Measurements from ENCODE around the gene RUNX1.
"Not testable (repeated sequence)": the region's sequence is repeated elsewhere in the genome, so short reads cannot be mapped to it uniquely, and the experiment has no call there.

The RUNX1 gene

DNA sequence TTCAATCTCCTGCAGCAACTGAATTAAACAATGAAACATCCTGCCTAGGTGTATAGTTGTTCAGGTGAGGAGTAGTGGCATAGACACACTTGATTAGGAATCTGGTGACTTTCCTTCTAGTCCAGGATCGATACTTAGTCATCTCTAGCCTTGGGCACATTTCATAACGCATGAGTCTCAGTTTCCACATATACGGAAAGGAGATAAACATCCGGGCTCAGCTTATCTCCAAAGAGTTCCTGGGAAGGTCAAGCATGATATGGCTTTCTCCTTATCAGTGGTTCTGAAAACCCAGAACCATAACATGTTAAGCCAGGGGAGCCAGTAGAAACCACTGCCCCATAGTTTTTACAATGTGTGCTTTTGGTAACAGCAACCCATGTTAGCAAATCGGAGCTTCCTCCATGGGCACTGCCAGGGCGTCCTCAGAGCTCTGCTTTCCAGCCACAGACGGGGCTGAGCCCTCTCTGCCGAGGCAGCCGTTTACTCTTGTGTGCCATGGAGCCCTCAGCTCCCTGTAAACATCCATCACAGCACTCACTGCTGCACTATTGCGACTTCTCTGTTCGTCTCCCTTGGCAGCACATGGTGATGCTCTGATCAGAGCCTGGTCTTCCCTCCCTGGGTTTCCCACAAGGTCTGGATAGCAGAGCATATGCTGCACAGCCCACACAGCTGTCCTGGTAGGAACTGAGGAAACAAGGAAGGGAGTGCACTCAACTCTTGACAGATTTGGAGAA lies 34.6 kb downstream of the RUNX1 start:
- FAIRE-seq: no peak

- no peak for FAIRE-seq
Measured at GRCh38 chr21:35011681-35012080, 37.4 kb downstream of the RUNX1 start.

- FAIRE-seq: no peak
Measured at GRCh38 chr21:35010447-35010846, 38.7 kb downstream of the RUNX1 start.

GRCh38 chr21:35007348-35007747 lies 41.8 kb downstream of the RUNX1 start:
- FAIRE-seq: no peak

GRCh38 chr21:35006771-35007170 lies 42.3 kb downstream of the RUNX1 start:
- FAIRE-seq: no peak

DNA sequence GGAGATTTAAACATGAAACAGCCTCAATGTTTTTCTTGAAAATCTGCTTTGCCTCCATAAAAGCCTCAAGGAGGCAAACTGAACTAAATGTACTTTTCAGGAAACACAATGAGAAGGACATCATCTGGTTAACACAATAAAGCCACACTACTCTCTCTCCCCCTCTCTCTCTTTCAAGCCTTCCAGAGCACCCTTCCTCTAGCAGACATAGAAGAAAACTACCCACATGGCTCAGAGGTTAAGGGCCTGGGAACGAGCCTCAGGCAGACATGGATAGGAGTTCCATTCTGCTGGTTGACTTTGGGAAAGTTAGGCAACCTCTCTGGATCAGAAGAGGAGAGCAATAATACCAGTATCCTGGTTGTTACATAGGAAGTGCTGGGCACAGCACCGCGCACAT lies 42.9 kb downstream of the RUNX1 start:
- FAIRE-seq: no peak

GRCh38 chr21:35005560-35006224 lies 43.4 kb downstream of the RUNX1 start:
- no peak for FAIRE-seq

DNA sequence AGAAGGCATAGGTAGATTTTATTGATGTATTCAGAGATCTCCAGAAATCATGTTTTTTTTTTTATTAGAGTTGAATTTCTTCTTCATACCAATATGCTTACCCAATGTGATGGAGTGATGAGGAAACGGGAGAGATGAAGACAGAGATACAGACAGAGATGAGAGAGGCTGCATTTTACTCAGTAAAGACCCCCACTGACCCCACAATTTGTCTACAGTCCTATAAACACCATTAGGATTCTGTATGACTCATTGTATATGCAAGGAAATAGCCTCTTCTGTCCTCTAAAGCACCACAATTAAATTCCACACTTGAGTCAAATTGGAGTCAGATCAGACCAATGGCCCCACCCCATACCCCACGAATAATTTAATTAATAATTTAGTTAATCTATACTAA lies 44.0 kb downstream of the RUNX1 start:
- FAIRE-seq: no peak

DNA sequence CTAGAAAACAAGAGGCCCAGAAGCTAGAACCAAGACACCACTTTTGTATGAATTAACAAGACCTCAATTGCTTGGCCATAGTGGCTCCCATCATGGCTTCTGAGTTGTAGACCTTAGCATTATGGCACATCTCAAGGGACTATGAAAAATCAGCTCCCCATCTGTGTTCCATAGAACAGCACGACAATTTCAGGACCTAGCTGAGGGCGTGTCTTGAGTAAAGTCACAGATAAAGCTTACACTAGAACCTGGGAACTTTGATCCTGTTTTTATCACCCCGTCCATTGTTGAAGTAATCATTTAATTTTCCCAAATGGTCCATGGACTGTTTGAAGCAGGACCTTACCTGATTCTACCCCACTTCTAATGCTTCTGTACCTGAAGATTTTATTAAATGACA lies 44.8 kb downstream of the RUNX1 start:
- no peak for FAIRE-seq

DNA sequence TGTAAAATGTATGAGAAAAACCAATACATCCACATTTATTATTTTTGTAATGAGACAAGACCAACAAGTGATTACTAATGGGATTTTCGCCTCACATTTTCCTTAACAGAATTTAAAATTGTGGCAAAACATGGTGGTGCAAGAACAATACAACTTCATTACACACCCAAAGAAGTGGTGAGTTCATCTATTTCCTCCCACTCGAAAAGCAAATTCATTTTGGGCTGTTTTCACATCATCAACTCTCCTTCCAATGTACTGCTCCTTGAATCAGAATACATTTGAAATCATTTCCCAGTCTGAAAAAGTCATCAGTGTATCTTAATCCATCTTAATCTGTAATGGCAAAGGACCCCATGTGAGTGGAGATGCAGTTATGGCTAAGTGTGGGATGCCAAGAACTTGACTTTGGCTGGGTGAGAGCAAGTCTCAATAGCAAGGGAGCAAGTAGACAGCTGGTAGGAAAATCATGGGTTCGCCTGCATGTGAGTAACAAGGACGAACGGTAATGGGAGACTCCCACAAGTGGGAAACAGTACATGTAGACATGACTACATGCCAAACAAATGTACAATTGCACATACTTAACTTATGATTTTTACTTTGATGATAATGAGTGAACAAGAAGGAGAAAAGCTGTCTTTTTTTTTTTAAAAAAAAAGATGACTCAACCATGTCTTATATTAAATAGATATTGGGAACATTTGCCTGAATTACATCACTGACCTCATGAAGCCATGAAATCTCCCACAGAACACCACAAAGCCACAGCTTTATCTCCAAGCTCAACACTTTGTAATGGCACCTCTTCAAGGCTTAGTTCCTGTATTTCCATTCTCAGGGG lies 46.0 kb downstream of the RUNX1 start:
- FAIRE-seq: no peak

- no peak for FAIRE-seq
Measured at GRCh38 chr21:34999397-34999941, 49.6 kb downstream of the RUNX1 start.

DNA sequence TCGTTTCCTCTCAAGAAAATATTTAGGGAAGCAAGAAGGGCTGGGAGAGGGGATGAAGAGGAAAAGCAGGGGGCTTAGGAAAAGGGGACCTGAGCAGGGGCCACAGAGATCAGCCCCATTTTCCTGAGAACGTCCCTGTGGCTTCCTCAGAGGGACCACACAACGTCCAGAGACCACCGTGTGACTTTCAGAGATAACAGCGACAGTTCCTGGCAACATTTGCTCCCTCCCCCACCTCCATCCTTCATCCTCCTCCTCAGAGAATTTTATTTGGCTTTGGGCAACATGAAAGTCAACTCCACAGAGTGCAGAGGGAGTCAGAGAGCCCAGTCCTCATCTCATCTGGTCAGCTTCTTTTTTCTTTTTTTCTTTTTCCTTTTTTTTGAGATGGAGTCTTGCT lies 50.9 kb downstream of the RUNX1 start:
- FAIRE-seq: no peak

DNA sequence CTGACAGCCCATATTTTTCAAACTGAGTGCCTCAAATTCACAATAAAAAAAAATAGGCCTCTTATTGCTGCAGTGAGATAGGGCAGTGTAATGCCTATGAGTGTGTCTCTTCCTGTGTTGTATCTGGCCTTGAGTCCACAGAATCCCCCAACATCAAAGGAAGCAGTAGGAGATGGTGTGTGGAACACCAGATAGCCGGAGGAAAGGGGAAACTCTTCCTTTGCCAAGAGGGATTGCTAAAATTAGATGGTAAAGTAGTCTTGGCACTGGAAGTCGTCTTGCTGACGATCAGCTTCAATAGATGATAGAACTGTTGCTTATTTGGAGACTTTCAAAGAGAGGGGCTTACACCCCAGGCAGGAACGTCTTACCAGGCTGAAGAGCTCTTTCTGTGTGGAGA lies 51.8 kb downstream of the RUNX1 start:
- FAIRE-seq: no peak

- no peak for FAIRE-seq
Measured at GRCh38 chr21:34996304-34997101, 52.6 kb downstream of the RUNX1 start.

- no peak for FAIRE-seq
Measured at GRCh38 chr21:34995979-34996303, 53.2 kb downstream of the RUNX1 start.

- FAIRE-seq: no peak
Measured at GRCh38 chr21:34994766-34995631, 54.1 kb downstream of the RUNX1 start.

DNA sequence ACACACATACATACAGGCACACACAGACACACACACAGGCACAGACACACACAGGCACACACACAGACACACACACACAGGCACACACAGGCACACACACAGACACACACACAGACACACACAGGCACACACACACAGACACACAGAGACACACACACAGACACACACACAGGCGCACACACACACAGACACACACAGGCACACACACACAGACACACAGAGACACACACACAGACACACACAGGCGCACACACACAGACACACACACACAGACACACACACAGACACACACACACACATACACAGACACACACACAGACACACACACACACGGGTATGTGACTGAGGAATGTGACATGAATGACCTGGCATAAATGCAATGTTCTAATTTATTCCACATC lies 55.6 kb downstream of the RUNX1 start:
- FAIRE-seq: not testable (repeated sequence)

- no peak for FAIRE-seq
Measured at GRCh38 chr21:34992736-34993398, 56.2 kb downstream of the RUNX1 start.

- FAIRE-seq: no peak
Measured at GRCh38 chr21:34992180-34992579, 56.9 kb downstream of the RUNX1 start.

- no peak for FAIRE-seq
Measured at GRCh38 chr21:34991366-34991957, 57.6 kb downstream of the RUNX1 start.

- no peak for FAIRE-seq
Measured at GRCh38 chr21:34990842-34991241, 58.3 kb downstream of the RUNX1 start.
